GM12872 (cell line): Measurements from ENCODE around the gene RNF112.

ENCODE experiments used
- TF ChIP-seq, protein P1 (sequence below): IDR thresholded peaks from 3 replicates; pipeline ENCODE4 v1.5.1; 2011; ENCODE audit warnings: low read depth, mild to moderate bottlenecking, low read length, moderate library complexity; ENCODE audit not compliant: insufficient read depth

Gene RNF112

DNA sequence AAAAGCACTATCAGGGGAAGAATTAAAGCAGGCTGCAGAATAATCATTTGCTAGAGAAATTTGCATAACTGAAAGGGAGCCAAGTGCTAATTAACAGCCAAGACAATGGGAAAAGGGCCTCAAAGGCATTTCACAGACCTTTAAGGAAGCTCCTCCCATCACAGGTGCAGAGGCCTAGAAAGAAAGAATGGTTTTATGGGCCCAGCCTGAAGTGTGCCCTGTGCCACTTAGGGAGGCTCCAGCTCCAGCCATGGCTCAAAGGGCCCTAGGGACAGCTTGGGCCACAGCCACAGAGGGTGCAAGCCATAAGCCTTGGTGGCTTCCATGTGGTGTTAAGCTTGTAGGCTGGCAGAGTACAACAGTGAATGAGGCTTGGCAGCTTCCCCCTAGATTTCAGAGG, 50.1 kb downstream of the RNF112 start:
- TF ChIP-seq, protein P1, sequence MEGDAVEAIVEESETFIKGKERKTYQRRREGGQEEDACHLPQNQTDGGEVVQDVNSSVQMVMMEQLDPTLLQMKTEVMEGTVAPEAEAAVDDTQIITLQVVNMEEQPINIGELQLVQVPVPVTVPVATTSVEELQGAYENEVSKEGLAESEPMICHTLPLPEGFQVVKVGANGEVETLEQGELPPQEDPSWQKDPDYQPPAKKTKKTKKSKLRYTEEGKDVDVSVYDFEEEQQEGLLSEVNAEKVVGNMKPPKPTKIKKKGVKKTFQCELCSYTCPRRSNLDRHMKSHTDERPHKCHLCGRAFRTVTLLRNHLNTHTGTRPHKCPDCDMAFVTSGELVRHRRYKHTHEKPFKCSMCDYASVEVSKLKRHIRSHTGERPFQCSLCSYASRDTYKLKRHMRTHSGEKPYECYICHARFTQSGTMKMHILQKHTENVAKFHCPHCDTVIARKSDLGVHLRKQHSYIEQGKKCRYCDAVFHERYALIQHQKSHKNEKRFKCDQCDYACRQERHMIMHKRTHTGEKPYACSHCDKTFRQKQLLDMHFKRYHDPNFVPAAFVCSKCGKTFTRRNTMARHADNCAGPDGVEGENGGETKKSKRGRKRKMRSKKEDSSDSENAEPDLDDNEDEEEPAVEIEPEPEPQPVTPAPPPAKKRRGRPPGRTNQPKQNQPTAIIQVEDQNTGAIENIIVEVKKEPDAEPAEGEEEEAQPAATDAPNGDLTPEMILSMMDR, result no peak

DNA sequence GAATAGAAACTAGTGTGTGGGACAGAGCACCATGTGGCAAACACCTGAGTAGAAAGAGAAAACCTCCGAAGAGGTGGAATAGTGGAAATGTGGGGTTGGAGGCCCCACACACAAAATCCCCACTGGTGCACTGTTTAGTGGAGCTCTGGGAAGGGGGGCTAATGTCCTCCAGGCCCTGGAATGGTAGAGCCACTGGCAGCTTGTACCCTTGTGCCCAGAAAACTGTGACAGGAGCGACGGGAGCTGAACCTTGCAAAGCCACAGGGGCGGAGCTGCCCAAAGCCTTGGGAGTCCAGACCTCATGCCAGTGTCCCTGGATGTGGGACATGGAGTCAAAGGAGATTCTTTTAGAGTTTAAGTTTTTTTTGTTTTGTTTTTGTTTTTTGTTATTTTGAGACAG, 50.6 kb downstream of the RNF112 start:
- TF ChIP-seq, protein P1, result no peak

DNA sequence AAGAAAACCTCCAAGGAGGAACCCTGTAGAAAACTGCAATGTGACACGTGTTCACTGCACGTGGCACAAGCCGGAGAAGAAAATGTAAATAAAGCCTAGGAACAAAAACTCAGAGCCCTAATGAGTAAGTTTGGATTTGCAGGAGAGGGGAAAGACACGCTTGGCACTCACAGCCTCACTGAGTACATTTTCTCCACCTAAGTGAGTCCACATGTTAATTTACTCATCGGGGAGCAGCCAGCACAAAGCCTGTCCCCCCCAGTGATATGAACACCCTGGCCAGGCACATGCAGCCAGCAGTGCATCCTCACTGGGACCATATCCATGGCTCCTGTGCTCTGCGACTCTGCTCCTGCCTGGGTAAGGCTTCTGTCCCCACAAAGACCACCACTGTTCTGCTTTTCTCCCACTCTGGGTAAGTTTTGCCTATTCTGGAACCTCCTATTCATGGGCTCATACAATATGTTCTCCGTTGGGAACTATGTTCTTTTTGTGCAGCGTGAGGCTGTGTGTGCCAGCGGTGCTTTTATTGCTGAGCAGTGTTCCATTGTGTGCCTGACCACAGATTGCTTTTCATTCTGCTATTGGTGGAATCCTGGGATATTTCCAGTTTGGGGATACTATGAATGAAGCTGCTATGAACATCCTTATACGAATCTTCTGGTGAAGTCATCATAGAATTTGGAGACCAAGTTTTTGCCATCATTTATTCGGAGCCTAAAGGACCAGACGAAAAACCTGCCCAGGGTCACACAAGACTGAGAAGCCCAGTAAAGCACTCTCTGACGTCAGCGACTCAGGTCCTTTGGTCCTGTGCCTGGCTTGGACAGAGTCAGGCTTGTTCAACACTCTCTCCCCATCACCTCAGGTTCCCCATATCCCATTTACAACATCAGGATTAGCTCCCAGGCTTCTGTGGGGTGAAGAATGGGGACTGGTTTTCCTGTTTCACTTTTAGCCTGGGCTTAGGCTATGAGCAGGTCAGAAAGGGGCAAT, 53.3 kb downstream of the RNF112 start:
- TF ChIP-seq, protein P1, result no peak
